Astrocyte of the spinal cord (primary cell): ENCODE data around the gene HMGCLL1.

ENCODE experiments used
- DNase-seq: peaks from one replicate; pipeline ENCODE4 v3.0.0; 2011; ENCODE audit warnings: low read depth, low spot score
- H3K4me3 ChIP-seq: 2 replicates; pipeline ENCODE4 v1.5.1; 2011; ENCODE audit warnings: low read depth, mild to moderate bottlenecking, low read length, moderate library complexity
- CTCF ChIP-seq: IDR thresholded peaks from 2 replicates; pipeline ENCODE4 v1.5.1; 2012; ENCODE audit warnings: low read depth, mild to moderate bottlenecking, low read length, inconsistent platforms
- in situ Hi-C: cut with HindIII; loops from 2 replicates; pipeline ENCODE4 v1.10.0; 2017; ENCODE audit warnings: low sequenced_read_pairs

The HMGCLL1 gene

GRCh38 chr6:55497694-55498093 lies 81.3 kb downstream of the HMGCLL1 start:
- no peak overlapping the region for H3K4me3 ChIP-seq
- no peak for DNase-seq
- in situ Hi-C loops: no loop called here
- TF ChIP-seq CTCF: no peak

- in situ Hi-C loops: no loop called here
- DNase-seq: no peak
- H3K4me3 ChIP-seq: no peak overlapping the region
- TF ChIP-seq CTCF: no peak
Observed at GRCh38 chr6:55496201-55496600, 82.8 kb downstream of the HMGCLL1 start.

- no peak for TF ChIP-seq CTCF
- in situ Hi-C loops: no loop called here
- DNase-seq: no peak
- H3K4me3 ChIP-seq: no peak overlapping the region
Observed at GRCh38 chr6:55495277-55495676, 83.7 kb downstream of the HMGCLL1 start.

GRCh38 chr6:55494411-55494810 lies 84.6 kb downstream of the HMGCLL1 start:
- in situ Hi-C loops: no loop called here
- DNase-seq: no peak
- TF ChIP-seq CTCF: no peak
- no peak overlapping the region for H3K4me3 ChIP-seq

- in situ Hi-C loops: no loop called here
- H3K4me3 ChIP-seq: no peak overlapping the region
- no peak for DNase-seq
- no peak for TF ChIP-seq CTCF
Observed at GRCh38 chr6:55492259-55492658, 86.7 kb downstream of the HMGCLL1 start.

- no peak overlapping the region for H3K4me3 ChIP-seq
- DNase-seq: no peak
- TF ChIP-seq CTCF: no peak
- in situ Hi-C loops: no loop called here
Observed at GRCh38 chr6:55490871-55491270, 88.1 kb downstream of the HMGCLL1 start.

GRCh38 chr6:55474382-55474781 lies 104.6 kb downstream of the HMGCLL1 start:
- DNase-seq: no peak
- H3K4me3 ChIP-seq: no peak overlapping the region
- TF ChIP-seq CTCF: no peak
- in situ Hi-C loops: no loop called here
